Thyroid gland (tissue), 4 donors: ENCODE results near the gene UCK1. TPM values are rescaled to one million over a fixed set of nuclear protein-coding genes. Genes with fewer than 3 reads are reported as not detected.

ENCODE experiments used
- DNase-seq, 2 donors: peaks; one replicate each; pipeline ENCODE4 v3.0.0-alpha.2; 2019
- H3K27ac ChIP-seq, 3 donors: fragments of 200-600 bp; sonication (generic); 1 replicate in 2 of 3; 2 replicates in 1 of 3; pipeline ENCODE4 v1.5.1; 2016 to 2019; ENCODE audit warnings: mild to moderate bottlenecking in 1 of 3, moderate library complexity in 1 of 3
- H3K27me3 ChIP-seq: fragments of 200-600 bp; sonication (generic); one replicate; pipeline ENCODE4 v1.5.1; 2019
- H3K36me3 ChIP-seq, 2 donors: fragments of 200-600 bp; sonication (generic); one replicate each; pipeline ENCODE4 v1.5.1; 2016 to 2019
- H3K4me1 ChIP-seq, 2 donors: fragments of 200-600 bp; sonication (generic); one replicate each; pipeline ENCODE4 v1.5.1; 2017 to 2019
- H3K4me3 ChIP-seq, 3 donors: fragments of 200-600 bp; sonication (generic); replicated peaks in 1 of 3; 1 replicate in 2 of 3; 2 replicates in 1 of 3; pipeline ENCODE4 v1.5.1; 2016; ENCODE audit warnings: mild to moderate bottlenecking in 1 of 3
- H3K9me3 ChIP-seq: fragments of 200-600 bp; sonication (generic); one replicate; pipeline ENCODE4 v1.5.1; 2017
- CTCF ChIP-seq, 6 experiments: fragments of 200-600 bp in 3 of 6; fragments of 450-650 bp in 3 of 6; sonication (generic) in 3 of 6; IDR thresholded peaks; one replicate each; pipeline ENCODE4 v1.5.1; 2016 to 2019; ENCODE audit warnings: antibody characterized with exemption in 6 of 6, mild to moderate bottlenecking in 2 of 6, inconsistent platforms in 1 of 6, moderate library complexity in 1 of 6
- POLR2A ChIP-seq, 2 donors: fragments of 450-650 bp; IDR thresholded peaks; one replicate each; pipeline ENCODE4 v1.6.1; 2017; ENCODE audit warnings: antibody characterized with exemption in 2 of 2, mild to moderate bottlenecking in 2 of 2, moderate library complexity in 1 of 2
- WGBS, 2 donors: methylation state at CpG; one replicate each; pipeline ENCODE4 v1.1.5; 2017; 5-methylcytosine and 5-hydroxymethylcytosine counted together
- intact Hi-C: fragments of 100-400 bp; cut with DNase I; formaldehyde crosslinking; loops from one replicate; pipeline ENCODE4 v1.15.1; 2023
- total RNA-seq, 4 donors: library from RNA; depleted of rRNA; stranded (reverse); fragments of >200 nt; gene quantifications; one replicate each; pipeline ENCODE4 v1.2.3, GENCODE V29; 2016

The UCK1 gene
- total RNA-seq, 4 donors from 2014 or later, result 39.3 to 57.0 (median 49.3) TPM

- no peaks in the 10 kb centered on the region for H3K9me3 ChIP-seq
- H3K36me3 ChIP-seq, result peaks cover 59 to 70% of the 10 kb centered on the region in 2 donors
- DNase-seq, result no peak
- H3K4me3 ChIP-seq, result no peak overlapping the region
- 82 to 91% methylated on average over 8 to 10 of the region's 10 CpGs for WGBS, 2 donors
- intact Hi-C loops, result no loop called here
- no peaks in the 10 kb centered on the region for H3K27me3 ChIP-seq
- TF ChIP-seq CTCF (IDR thresholded peaks at IDR 0.05) (no peak), POLR2A (IDR thresholded peaks at IDR 0.05) (no peak)
- peaks cover 0 to under 1% of the 10 kb centered on the region in 2 donors for H3K4me1 ChIP-seq
- H3K27ac ChIP-seq, result no peak overlapping the region
These were observed 34.1 kb downstream of the UCK1 start for GRCh38 chr9:131496844-131497405.

DNA sequence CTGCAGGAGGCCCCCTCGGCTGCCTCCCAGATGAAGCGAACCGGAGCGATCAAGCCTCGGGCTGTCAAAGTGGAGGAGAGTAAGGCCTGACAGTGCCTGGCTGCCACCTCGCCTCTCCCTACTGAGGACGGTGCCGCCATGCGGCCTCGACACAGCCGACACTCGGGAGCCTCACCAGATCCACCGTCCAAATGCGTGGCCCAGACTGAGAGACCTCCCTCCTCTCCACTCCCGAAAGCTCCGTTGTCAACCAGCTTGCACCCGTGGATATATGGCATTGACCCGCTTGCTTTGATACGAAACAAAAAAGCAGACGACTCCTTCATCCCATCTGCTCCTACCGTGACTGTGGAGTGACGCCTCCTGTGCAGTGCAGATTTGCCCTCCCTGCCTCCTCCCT is 35.3 kb downstream of the UCK1 start:
- no peak overlapping the region for H3K4me3 ChIP-seq
- H3K27me3 ChIP-seq, result no peaks in the 10 kb centered on the region
- TF ChIP-seq POLR2A (IDR thresholded peaks at IDR 0.05) (no peak), CTCF (IDR thresholded peaks at IDR 0.05) (no peak)
- no peak for DNase-seq
- 88 to 93% methylated on average over 22 of the region's 22 CpGs for WGBS, 2 donors
- intact Hi-C loops, result no loop called here
- H3K9me3 ChIP-seq, result no peaks in the 10 kb centered on the region
- H3K27ac ChIP-seq, result no peak overlapping the region
- H3K4me1 ChIP-seq, result no peaks in the 10 kb centered on the region
- H3K36me3 ChIP-seq, result peaks cover 71 to 81% of the 10 kb centered on the region in 2 donors

GRCh38 chr9:131494296-131494870 is 36.7 kb downstream of the UCK1 start:
- no peak for DNase-seq
- no peaks in the 10 kb centered on the region for H3K27me3 ChIP-seq
- H3K4me1 ChIP-seq, result no peaks in the 10 kb centered on the region
- no peak overlapping the region for H3K4me3 ChIP-seq
- H3K9me3 ChIP-seq, result no peaks in the 10 kb centered on the region
- peaks cover 85 to 92% of the 10 kb centered on the region in 2 donors for H3K36me3 ChIP-seq
- TF ChIP-seq CTCF (IDR thresholded peaks at IDR 0.05), result no peak
- TF ChIP-seq POLR2A (IDR thresholded peaks at IDR 0.05), result no peak
- WGBS, 2 donors, result 94 to 99% methylated on average over 20 to 21 of the region's 22 CpGs
- intact Hi-C loops, result no loop called here
- no peak overlapping the region for H3K27ac ChIP-seq

- H3K27ac ChIP-seq, result no peak overlapping the region
- intact Hi-C loops, result no loop called here
- TF ChIP-seq POLR2A (IDR thresholded peaks at IDR 0.05), result no peak
- TF ChIP-seq CTCF (IDR thresholded peaks at IDR 0.05), result no peak
- H3K9me3 ChIP-seq, result no peaks in the 10 kb centered on the region
- no peaks in the 10 kb centered on the region for H3K4me1 ChIP-seq
- H3K27me3 ChIP-seq, result no peaks in the 10 kb centered on the region
- no peak overlapping the region for H3K4me3 ChIP-seq
- DNase-seq, result no peak
- 89 to 90% methylated on average over 6 of the region's 6 CpGs for WGBS, 2 donors
- H3K36me3 ChIP-seq, result peaks cover 97 to 98% of the 10 kb centered on the region in 2 donors
These were observed 39.0 kb downstream of the UCK1 start for GRCh38 chr9:131492070-131492469.

GRCh38 chr9:131491001-131491710 is 39.9 kb downstream of the UCK1 start:
- Histone ChIP-seq H3K4me1 (no peaks in the 10 kb centered on the region), H3K4me3 (no peak overlapping the region), H3K27me3 (no peaks in the 10 kb centered on the region), H3K36me3 (peaks cover 96 to 97% of the 10 kb centered on the region in 2 donors), H3K9me3 (no peaks in the 10 kb centered on the region), H3K27ac (no peak overlapping the region)
- intact Hi-C loops, result no loop called here
- no peak for TF ChIP-seq CTCF (IDR thresholded peaks at IDR 0.05)
- no peak for TF ChIP-seq POLR2A (IDR thresholded peaks at IDR 0.05)
- 96 to 99% methylated on average over 20 of the region's 20 CpGs for WGBS, 2 donors
- DNase-seq, result no peak
